KMS-11 (cell line): ENCODE measurements around the gene ASIC2.

Experiments
- H2AFZ ChIP-seq: fragments of 200-600 bp; sonication (generic); 2 replicates; pipeline ENCODE4 v1.6.1; 2016; ENCODE audit warnings: antibody characterized with exemption, mixed run types, low read depth
- H3K27ac ChIP-seq: fragments of 200-600 bp; sonication (generic); 2 replicates; pipeline ENCODE4 v1.6.1; 2016; ENCODE audit warnings: mild to moderate bottlenecking, mixed run types
- H3K27me3 ChIP-seq: fragments of 200-600 bp; sonication (generic); 2 replicates; pipeline ENCODE4 v1.6.1; 2017; ENCODE audit warnings: mild to moderate bottlenecking, low read depth, mixed run types, moderate library complexity; ENCODE audit not compliant: insufficient read depth
- H3K36me3 ChIP-seq: fragments of 200-600 bp; sonication (generic); 2 replicates; pipeline ENCODE4 v1.6.1; 2017; ENCODE audit warnings: mild to moderate bottlenecking, mixed run types; ENCODE audit not compliant: insufficient read depth
- H3K4me1 ChIP-seq: fragments of 200-600 bp; sonication (generic); 2 replicates; pipeline ENCODE4 v1.6.1; 2016; ENCODE audit warnings: mild to moderate bottlenecking, low read depth, mixed run types; ENCODE audit not compliant: poor library complexity, severe bottlenecking
- H3K4me2 ChIP-seq: fragments of 200-600 bp; sonication (generic); 2 replicates; pipeline ENCODE4 v1.7.0; 2016; ENCODE audit warnings: mild to moderate bottlenecking, mixed run types
- H3K4me3 ChIP-seq: fragments of 200-600 bp; sonication (generic); IDR thresholded peaks from 2 replicates; pipeline ENCODE4 v1.6.1; 2017; ENCODE audit warnings: low read depth, low read length, mixed read lengths; ENCODE audit not compliant: insufficient read depth
- H3K79me2 ChIP-seq: fragments of 200-600 bp; sonication (generic); 2 replicates; pipeline ENCODE4 v1.6.1; 2016; ENCODE audit warnings: low read depth, mixed run types; ENCODE audit not compliant: insufficient read depth
- H3K9ac ChIP-seq: fragments of 200-600 bp; sonication (generic); 2 replicates; pipeline ENCODE4 v1.6.1; 2016; ENCODE audit warnings: mild to moderate bottlenecking, mixed run types
- H4K20me1 ChIP-seq: fragments of 200-600 bp; sonication (generic); 2 replicates; pipeline ENCODE4 v1.6.1; 2016; ENCODE audit warnings: mild to moderate bottlenecking, mixed run types; ENCODE audit not compliant: insufficient read depth
- CTCF ChIP-seq: fragments of 200-600 bp; sonication (generic); conservative IDR thresholded peaks from 2 replicates; pipeline ENCODE4 v1.6.1; 2017; ENCODE audit warnings: low read depth, mild to moderate bottlenecking, antibody characterized with exemption, low read length, moderate library complexity, mixed read lengths

The ASIC2 gene

GRCh38 chr17:32964541-32964940, 328.6 kb downstream of the ASIC2 start:
- no peak overlapping the region for H3K4me3 ChIP-seq
- no peaks in the 10 kb centered on the region for H3K36me3 ChIP-seq
- no peak overlapping the region for H3K4me2 ChIP-seq
- H3K27me3 ChIP-seq: no peaks in the 10 kb centered on the region
- no peaks in the 10 kb centered on the region for H4K20me1 ChIP-seq
- no peak overlapping the region for H3K27ac ChIP-seq
- H3K79me2 ChIP-seq: no peaks in the 10 kb centered on the region
- H3K9ac ChIP-seq: no peak overlapping the region
- H2AFZ ChIP-seq: no peak overlapping the region
- no peak for TF ChIP-seq CTCF
- H3K4me1 ChIP-seq: peaks cover 12% of the 10 kb centered on the region
